ENCODE measurements around the gene LRRIQ4.

Gene LRRIQ4

DNA sequence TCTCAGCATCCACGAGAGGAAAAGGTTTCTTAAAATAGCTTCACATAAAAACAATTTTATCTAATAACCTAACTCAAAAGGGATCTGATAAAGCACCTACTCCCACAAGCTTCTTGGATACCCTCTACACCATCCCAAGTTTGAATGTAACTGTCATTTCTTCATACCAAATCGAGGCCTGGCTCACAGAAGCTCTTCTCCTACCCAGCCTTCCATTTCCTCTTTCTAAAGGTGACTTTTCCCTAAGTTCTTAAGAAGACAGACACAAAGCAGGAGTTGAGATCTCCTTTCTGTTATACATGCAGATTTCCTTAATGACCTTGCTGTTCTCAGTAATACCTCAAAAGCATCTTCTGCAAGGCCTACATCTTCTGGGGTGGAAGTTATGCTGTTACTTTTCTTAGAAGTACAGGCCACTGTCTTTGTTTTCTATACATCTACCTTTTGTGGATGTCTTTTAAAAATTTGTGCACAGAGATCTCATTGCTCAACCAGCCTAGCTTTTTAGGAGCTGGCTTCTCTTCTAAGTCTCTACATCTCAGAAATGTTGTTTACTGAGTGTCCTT lies 3.4 kb upstream of the LRRIQ4 start:
- no peak for DNase-seq (ENCODE audit: low read depth in 2 of 2)

DNA sequence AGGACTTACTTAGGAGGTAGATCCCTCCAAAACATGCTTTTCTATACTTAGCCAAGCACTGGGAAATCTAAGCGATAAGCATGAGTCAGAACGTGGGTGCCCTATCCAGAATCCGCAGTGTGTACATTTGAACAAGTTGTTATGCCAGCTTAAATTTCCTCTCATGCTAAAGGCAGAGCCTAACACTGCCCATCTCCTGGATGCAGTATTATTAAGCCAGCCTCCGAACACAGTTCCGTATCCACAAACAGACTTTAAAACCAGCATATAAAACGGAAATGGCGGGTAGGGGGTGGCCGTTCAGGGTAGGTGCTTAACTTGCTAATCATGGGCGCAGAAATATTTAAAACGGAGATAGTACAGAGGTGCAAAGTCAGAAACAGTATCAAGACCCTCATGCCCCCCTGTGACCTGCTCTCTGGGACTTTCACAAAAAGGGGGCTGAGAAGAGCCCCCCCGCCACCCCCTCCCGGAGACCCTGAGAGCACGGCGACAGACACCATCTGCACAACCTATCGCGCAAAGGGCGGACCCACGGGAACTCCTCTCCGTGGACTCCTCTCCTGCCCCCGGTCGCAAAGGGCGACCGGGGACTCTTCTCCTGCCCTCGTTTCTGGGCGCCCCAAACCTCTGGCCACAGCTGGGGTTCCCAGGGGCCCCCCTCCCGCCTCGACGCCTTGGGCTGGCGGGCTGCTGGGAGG lies 889 bp upstream of the LRRIQ4 start:
- DNase-seq (ENCODE audit: low read depth in 2 of 2): no peak

DNA sequence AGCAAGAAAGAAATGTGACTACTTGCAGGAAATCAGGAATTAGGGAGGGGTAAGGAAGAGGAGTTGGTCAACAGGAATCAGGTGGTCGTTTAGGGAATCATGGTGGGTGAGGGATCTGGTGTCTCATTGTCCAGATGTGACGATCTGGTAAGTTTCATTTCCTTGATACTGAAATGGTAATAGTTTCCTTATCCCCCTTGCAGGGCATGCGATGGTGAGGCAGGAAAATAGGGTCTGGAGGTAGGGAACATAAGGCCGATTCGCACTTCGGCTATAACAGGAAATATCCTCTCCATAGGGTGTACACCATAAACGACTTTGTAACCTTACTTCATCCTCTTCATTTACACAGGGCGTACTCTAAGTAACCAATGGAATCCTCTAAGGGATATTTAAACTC lies 608 bp downstream of the LRRIQ4 start:
- no peak for DNase-seq (ENCODE audit: low read depth in 2 of 2)

DNA sequence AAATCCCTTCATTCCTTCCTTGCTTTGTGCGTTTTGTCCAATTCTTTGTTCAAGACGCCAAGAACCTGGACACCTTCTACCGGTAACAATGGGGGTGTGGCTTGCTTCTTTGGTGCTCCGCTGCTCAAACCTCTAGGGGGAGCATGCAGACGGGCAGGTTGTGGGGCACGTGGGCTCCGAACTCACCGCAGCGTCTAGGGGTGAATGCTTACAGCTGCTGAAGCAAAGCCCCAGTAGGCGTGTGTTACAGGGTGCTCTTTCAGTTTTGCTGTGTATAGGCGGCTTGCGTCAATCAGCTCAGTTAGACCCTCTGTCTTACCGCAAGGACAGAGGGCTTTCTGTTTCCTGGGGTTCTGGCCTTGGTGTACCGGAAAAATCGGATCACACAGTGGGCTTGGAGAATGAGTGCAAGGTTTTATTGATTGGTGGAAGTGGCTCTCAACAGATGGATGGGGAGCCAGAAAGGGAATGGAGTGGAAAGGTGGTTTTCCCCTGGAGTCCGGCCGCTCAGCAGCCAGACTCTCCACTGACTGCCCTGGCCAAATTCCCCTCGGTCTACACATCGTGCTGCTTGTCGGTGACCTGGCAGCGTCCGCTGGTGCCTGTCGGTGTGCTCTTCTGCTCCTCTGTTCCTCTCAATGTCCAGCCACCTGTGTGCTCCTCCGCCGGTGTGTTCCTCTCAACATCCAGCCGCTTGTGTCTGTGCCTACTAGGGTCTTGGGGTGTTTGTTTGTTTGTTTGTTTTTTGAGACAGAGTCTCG lies 1.3 kb downstream of the LRRIQ4 start:
- DNase-seq (ENCODE audit: low read depth in 2 of 2): peak; percentile 60 to 62

DNA sequence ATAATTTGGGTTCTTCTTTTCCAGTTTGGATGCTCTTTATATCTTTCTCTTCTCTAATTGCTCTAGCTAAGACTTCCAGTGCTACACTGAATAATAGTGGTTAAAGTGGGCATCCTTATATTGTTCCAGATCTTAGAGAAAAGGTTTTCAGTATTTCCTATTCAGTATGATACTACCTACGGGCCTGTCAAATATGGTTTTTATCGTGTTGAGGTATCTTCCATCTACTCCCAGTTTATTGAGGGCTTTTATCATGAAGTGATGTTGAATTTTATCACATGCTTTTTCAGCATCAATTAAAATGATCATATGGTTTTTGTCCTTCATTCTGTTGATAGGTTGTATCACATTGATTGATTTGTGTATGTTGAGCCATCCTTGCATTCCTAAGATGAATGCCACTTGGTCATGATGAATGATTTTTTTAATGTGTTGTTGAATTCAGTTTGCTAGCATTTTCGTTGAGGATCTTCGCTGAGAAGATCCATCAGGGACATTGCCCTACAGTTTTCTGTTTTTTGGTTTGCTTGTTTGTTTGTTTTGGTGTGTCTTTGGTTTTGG lies 3.0 kb downstream of the LRRIQ4 start:
- no peak for DNase-seq (ENCODE audit: low read depth in 2 of 2)

DNA sequence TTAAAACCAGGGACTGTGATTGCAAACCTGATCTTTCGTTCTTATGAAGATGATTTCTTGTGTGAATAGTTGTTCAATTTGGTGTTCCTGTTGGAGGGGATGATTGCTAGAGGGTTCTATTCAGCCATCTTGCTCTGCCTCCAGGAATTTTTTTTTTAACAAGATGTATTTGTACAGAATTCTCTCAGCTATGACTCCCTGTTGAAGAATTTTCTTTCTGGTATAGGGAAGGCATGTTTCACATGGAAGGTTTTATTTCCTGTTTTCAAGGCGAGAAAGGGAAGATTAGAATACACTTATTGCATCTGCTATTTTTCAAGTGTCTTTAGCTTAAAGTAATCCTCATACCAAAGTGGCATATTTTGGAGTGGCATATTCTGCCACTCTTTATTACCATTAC lies 5.6 kb downstream of the LRRIQ4 start:
- no peak for DNase-seq (ENCODE audit: low read depth in 2 of 2)

DNA sequence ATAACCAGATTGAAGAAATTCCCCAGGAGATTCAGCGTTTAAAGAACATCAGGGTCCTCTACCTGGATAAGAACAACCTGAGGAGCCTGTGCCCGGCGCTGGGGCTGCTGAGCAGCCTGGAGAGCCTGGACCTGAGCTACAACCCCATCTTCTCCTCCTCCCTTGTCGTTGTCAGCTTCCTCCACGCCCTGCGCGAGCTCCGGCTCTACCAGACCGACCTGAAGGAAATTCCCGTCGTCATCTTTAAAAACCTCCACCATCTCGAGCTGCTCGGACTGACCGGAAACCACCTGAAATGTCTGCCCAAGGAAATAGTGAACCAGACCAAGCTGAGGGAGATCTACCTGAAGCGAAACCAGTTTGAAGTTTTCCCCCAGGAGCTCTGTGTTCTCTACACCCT lies 9.4 kb downstream of the LRRIQ4 start:
- no peak for DNase-seq (ENCODE audit: low read depth in 2 of 2)

DNA sequence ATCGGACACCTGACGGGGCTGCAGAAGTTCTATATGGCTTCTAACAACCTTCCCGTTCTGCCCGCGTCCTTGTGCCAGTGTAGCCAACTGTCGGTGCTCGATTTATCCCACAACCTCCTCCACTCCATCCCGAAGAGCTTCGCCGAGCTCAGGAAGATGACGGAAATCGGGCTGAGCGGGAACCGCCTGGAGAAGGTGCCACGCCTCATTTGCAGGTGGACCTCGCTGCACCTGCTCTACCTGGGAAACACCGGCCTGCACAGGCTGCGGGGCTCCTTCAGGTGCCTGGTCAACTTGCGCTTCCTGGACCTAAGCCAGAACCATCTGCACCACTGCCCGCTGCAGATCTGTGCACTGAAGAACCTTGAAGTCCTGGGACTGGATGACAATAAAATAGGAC lies 9.9 kb downstream of the LRRIQ4 start:
- DNase-seq (ENCODE audit: low read depth in 2 of 2): no peak

DNA sequence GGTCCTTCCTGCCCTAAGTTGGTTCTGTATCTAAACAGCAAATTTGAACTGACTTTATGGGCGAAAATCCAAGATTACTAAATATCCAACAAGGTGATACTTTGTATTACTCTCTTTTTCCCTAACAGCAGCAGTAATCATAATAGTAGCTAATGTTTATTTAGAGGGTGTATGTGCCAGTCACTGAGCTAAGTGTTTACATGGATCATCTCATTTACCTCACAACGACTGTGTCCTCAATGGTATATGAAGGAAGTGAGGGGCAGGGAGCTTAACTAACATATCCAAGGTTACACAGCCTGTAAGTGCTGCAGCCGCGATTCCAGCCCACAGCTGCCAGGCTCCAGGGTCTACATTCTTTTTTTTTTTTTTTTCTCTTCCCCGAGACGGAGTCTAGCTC lies 10.3 kb downstream of the LRRIQ4 start:
- no peak for DNase-seq (ENCODE audit: low read depth in 2 of 2)

DNA sequence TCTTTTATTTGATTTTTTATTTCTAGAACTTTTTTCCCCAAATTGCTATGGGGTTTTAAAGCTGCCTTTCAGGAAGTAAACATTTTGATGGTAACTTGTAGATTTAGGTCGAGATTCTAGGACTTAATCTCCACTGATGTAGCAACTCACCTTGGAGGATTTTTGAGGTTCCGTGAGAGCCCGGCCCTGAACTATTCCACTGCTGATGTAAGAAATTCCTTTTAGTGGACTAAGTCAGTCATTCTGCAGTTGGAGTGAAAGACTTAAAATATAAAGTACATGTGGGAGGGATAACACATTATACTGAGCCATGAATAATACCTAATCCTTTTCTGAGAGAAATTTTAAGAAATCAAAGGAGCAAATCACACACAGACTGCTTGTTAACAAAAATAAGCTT lies 12.6 kb downstream of the LRRIQ4 start:
- DNase-seq (ENCODE audit: low read depth in 2 of 2): no peak

DNA sequence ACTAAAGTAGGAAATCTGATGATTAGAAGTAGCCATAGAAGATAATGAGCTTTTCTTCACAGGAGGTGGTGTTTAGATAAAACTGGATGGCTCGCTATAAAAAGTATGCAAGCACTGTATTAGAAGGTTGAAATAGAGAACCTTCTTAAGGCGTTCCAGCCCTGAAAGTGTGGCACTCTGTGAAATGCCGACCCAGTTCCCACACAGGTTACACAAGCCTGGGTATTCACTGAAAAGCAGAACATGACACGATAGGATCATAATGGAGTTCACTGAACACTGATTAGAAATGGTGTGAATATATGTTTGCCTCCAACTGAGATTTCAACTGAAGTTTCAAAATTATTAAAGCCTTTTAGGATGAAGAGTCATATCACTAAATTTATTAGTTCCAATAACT lies 15.0 kb downstream of the LRRIQ4 start:
- DNase-seq (ENCODE audit: low read depth in 2 of 2): no peak

DNA sequence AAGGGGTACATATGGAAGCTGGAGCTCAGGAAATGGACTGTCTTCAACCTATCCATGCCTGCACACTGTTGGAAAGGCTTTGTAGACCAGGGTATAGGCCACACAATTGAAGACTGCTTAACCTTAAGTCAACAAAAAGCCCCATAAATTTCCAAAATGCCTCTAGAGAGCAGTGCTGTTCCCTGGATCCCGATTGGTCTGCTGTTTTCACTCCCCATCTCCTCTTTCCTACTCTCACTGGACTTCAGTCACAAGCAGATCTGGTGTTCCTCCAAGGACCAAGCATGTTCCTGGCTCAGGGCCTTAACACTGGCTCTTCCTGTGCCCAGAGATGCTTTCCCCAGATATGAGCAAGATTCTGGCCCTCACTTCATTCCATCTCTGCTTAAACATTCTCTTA lies 22.9 kb downstream of the LRRIQ4 start:
- DNase-seq (ENCODE audit: low read depth in 2 of 2): no peak

DNA sequence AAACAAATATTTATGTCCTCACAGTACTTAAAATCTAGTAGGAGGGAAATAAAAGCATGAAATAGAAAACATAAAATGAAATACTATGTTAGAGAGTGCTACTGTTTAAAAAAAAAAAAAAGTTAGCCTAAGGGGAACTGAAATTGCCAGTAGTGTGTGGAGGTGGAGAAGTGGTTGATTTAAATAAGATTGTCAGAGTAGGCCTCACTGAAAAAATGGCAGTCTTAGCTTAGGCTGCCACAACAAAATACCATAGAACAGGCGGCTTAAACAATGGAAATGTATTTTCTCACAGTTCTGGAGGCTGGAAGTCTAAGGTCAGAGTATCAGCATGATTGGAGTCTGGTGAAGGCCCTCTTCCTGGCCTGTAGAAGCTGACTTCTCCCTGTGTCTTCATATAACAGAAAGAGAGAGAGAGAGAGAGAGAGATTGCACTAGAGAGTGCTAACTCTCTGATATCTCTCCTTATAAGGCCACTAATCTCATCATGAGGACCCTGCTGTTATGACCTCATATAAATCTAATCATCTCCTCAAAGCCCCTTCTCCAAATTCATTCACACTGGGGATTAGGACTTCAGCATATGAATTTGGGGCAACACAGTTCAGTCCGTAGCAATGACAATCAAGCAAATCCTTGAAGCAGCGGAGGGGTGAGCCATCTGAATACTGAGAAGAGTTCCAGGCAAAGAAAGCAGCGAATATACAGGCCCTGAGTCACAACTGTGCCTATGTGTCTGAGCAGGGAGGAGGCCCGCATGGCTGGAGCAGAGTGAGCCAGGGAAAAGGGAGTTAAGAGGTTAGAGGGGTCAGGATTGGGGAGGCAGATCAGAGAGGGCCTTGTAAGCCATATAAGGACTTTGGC lies 23.6 kb downstream of the LRRIQ4 start:
- DNase-seq (ENCODE audit: low read depth in 2 of 2): no peak

DNA sequence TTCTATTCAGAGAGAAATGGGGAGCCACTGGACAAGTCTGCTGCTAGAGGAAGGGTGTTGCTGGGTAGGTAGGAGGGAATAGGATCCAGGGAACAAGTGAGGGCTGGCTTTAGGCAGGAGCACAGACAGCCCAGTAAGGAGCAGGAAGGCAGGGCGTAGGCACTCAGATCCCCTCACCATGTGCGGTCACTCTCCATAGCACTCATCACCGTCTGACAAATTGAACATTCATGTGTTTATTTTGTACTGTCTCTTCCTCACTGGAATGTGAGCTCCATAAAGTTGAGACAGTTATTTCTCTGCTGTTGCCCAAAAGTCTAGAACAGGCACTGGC lies 24.2 kb downstream of the LRRIQ4 start:
- DNase-seq (ENCODE audit: low read depth in 2 of 2): no peak

DNA sequence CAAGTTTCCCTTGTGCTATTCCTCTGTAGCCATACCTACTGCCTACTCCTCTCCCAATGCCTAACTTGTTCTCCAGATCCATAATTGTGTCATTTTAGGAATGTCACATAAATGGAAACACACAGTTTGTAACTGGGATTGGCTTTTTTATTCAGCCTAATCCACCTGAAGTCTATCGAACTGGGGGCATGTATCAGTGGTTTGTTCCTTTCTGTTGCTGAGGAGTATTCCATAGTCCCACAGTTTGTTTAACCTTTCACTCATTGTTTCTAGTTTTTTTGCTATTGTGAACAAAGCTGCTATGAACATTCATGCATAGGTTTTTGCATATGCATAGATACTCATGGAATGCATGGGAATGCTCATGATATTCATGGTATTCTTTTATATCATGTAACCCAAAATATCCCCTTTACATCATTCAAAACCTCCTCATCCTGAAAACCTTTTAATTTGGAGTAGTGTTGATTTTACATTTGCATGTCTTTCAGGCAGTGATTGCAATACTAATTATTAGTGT lies 25.9 kb downstream of the LRRIQ4 start:
- DNase-seq (ENCODE audit: low read depth in 2 of 2): no peak

DNA sequence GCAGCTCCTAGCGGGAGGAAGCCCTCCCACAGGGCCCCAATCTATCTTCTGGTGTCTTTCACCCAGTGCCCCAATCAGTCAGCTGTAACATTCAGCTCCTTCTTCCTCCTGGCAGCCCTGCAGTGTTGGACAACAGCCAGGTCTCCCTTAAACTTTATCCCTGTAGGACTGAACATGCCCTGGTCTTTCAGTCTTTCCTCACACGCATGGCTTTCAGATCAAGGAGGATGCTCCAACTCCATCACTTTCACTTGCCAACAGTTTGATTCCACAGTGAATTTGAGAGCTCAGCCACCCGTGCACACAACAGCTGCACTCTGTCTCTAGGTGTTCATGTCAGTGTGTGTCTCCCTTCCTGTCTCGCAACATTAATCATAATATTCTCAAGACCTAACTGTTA lies 28.5 kb downstream of the LRRIQ4 start:
- DNase-seq (ENCODE audit: low read depth in 2 of 2): no peak

DNA sequence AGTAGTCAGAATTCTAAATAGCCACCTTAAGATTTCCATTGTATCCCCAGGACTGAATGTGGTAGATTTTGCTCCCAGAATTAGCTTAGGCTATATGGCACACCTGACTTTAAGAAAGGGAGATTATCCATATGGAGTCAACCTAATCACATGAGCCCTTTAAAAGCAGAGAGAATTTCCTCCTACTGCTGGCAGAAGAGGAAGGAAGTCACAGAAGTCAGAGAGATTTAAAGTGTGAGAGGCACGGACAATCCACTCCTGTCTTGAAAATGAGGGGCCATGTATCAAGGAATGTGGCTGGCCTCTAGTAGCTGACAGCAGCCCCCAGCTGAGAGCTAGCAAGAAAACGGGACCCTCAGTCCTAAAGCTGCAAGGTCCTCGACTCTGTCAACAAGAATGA lies 30.3 kb downstream of the LRRIQ4 start:
- DNase-seq (ENCODE audit: low read depth in 2 of 2): no peak

DNA sequence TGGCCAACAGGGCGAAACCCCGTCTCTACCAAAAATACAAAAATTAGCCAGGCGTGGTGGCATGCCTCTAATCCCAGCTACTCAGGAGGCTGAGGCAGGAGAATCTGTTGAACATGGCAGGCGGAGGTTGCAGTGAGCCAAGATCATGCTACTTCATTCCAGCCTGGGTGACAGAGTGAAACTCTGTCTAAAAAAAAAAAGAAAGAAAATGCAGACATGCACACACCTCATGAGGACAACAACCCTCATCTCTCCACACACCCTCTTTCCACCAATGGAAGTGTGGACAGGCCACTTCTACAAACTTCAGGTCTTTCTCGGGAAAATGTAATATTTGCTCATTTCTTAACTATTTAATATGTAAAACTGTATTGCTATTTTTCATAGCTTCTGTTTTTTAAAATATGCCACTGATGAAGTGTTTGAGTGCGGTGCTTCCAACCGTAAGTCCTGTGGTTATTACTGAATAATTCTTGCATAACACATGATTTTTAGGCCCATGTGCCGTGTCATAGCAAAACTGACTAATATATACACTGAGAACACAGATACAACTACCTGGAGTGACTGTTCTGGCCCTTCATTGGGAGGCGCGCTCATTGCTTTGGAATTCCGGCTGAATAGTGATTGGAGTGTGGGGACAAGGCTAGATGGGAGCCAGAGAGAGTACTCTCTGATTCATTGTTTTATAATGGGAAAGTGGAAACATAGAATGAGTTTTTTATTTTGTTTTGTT lies 34.0 kb downstream of the LRRIQ4 start:
- DNase-seq (ENCODE audit: low read depth in 2 of 2): no peak

DNA sequence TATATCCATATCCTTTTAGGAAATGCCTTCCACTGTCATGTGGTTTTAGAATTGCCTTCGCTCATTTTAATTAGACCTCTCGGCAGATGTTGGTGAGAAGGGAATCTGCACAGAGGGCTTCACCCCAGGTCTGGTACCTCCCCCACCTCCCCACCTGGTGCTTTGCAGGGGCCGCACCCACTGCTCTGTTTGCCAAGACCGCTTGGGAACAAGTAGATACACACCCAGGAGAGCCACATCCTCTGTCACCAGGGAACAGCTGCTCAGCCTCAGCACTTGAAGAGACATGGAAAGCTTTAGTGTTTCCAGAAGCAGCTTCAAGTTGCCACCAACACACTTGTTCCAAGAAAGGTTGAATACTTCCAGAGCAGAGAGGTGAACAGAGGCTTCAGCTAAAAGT lies 35.2 kb downstream of the LRRIQ4 start:
- DNase-seq (ENCODE audit: low read depth in 2 of 2): no peak

DNA sequence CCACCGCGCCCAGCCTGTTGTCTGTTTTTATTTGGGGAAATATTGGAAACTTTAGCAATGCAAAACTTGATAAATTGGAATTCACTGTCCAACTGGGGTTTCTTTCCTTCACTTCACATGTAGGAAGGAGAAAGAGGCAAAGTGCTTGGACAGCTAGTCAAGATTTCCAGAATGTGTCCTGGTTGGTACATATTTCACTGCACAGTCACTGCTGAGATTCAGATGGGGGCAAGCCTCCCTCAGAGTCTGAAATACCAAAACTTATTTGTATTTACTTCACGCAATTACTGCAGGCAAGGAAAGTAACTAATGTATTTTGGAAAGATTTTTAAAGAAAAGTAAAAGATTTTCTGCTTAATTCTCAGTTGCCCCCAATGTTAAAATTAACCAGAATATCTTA lies 36.1 kb downstream of the LRRIQ4 start:
- DNase-seq (ENCODE audit: low read depth in 2 of 2): no peak

DNA sequence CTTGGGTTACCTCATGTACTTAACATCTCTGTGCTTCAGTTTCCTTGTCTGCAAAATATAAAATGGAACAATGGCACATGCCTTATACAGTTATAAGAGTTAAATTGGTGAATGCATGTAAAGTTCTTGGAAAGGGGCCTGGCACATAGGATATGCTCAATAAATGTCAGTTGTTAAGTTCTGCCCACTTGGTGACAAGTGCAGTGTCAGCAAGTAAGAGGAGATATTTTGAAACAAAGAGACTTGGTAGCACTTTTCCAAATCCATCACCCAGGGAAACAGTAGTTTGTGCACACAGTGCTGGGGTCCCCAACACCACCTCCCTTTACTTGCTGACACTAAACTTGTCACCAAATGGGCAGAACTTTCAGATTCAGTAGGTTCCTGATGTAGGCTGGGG lies 37.9 kb downstream of the LRRIQ4 start:
- DNase-seq (ENCODE audit: low read depth in 2 of 2): no peak

All from activated CD8-positive, alpha-beta memory T cell treated with anti-CD3 and anti-CD28 coated beads for 4 hours (primary cell).